Measurements from ENCODE around the gene EBLN1. TPM values are rescaled to one million over a fixed set of nuclear protein-coding genes. Genes with fewer than 3 reads are reported as not detected.

EBLN1 gene
- total RNA-seq, 1 donor from 2014 or later = not detected

DNA sequence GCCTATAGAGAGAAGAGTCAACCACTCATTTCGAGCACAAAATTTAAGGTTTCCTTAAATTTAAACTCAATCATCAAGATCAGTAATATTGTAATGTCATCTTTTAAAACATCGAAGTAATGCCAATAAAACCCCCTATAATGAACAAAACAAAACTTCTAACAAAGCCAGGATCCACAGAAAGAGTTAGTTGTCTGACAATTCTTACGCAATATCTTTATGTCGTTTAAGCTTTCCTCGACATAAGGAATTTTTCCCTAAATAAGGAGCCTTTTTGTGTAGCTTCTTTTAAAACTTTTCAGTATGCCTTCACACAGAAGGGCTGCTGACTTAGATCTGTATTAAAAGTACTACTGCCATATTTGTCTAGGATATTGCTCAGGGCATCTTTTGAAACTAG lies 7.5 kb downstream of the EBLN1 start:
- H3K36me3 Mint-ChIP-seq = no peaks in the 10 kb centered on the region
- no peak overlapping the region for H3K4me3 Mint-ChIP-seq
- DNase-seq (ENCODE audit: low spot score in 2 of 2, unreplicated experiment in 2 of 2) = no peak
- TF ChIP-seq, protein P1, sequence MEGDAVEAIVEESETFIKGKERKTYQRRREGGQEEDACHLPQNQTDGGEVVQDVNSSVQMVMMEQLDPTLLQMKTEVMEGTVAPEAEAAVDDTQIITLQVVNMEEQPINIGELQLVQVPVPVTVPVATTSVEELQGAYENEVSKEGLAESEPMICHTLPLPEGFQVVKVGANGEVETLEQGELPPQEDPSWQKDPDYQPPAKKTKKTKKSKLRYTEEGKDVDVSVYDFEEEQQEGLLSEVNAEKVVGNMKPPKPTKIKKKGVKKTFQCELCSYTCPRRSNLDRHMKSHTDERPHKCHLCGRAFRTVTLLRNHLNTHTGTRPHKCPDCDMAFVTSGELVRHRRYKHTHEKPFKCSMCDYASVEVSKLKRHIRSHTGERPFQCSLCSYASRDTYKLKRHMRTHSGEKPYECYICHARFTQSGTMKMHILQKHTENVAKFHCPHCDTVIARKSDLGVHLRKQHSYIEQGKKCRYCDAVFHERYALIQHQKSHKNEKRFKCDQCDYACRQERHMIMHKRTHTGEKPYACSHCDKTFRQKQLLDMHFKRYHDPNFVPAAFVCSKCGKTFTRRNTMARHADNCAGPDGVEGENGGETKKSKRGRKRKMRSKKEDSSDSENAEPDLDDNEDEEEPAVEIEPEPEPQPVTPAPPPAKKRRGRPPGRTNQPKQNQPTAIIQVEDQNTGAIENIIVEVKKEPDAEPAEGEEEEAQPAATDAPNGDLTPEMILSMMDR (IDR thresholded peaks at IDR 0.05; ENCODE audit: unreplicated experiment) = no peak
- H3K4me1 Mint-ChIP-seq = no peaks in the 10 kb centered on the region
- H3K27me3 Mint-ChIP-seq (ENCODE audit: low read depth) = no peaks in the 10 kb centered on the region
- no peaks in the 10 kb centered on the region for H3K9me3 Mint-ChIP-seq
- H3K27ac Mint-ChIP-seq = no peak overlapping the region

DNA sequence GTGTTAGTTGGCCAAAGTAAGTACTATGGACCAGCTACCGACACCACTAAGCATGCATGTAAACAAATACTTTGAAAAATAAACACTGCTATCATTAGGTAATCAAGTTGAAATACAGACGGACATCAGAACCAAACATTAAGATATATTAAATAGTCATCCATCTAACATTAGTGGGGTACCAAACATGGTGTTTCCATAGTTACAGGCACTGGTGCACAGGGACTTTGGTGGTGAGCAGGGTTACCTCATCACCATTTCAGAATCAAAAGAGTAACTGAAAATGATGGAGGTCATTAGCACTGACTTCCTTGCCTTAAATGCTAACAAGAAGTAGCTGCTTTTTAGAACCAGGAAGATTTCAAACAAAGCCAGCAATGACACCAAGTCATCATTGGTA lies 23.9 kb downstream of the EBLN1 start:
- H3K4me3 Mint-ChIP-seq = no peak overlapping the region

DNA sequence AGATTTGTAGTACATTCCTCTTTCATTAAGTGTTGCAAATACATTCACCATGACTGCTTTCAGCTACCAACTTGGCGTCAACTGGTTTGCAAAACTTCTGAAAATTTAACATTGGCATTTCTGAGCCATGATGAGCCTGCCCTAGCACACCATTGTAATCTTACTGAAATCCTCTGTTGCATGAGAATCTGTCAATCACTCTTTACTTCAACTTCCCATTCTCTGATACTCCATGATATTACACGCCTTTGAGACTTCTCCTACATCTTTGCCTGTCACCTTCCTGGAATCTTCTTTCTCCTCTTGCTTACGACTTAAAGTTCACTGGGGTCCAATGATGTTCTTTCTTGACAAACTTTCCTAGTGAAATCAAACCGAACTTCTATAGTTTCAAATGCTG lies 32.2 kb downstream of the EBLN1 start:
- H3K27ac Mint-ChIP-seq = no peak overlapping the region
- no peaks in the 10 kb centered on the region for H3K36me3 Mint-ChIP-seq
- peaks cover 14% of the 10 kb centered on the region for H3K4me1 Mint-ChIP-seq
- peaks cover 14% of the 10 kb centered on the region for H3K27me3 Mint-ChIP-seq (ENCODE audit: low read depth)
- DNase-seq (ENCODE audit: low spot score in 2 of 2, unreplicated experiment in 2 of 2) = no peak
- peaks cover 8% of the 10 kb centered on the region for H3K9me3 Mint-ChIP-seq
- H3K4me3 Mint-ChIP-seq = no peak overlapping the region
- TF ChIP-seq, protein P1 (IDR thresholded peaks at IDR 0.05; ENCODE audit: unreplicated experiment) = no peak

More for the DNA sequence above, 23.9 kb downstream of the EBLN1 start:
- H3K27ac Mint-ChIP-seq = no peak overlapping the region
- no peaks in the 10 kb centered on the region for H3K36me3 Mint-ChIP-seq
- no peak for DNase-seq (ENCODE audit: low spot score in 2 of 2, unreplicated experiment in 2 of 2)
- H3K27me3 Mint-ChIP-seq (ENCODE audit: low read depth) = peaks cover 4% of the 10 kb centered on the region
- TF ChIP-seq, protein P1 (IDR thresholded peaks at IDR 0.05; ENCODE audit: unreplicated experiment) = no peak
- H3K4me1 Mint-ChIP-seq = no peaks in the 10 kb centered on the region
- H3K9me3 Mint-ChIP-seq = peaks cover 6% of the 10 kb centered on the region

DNA sequence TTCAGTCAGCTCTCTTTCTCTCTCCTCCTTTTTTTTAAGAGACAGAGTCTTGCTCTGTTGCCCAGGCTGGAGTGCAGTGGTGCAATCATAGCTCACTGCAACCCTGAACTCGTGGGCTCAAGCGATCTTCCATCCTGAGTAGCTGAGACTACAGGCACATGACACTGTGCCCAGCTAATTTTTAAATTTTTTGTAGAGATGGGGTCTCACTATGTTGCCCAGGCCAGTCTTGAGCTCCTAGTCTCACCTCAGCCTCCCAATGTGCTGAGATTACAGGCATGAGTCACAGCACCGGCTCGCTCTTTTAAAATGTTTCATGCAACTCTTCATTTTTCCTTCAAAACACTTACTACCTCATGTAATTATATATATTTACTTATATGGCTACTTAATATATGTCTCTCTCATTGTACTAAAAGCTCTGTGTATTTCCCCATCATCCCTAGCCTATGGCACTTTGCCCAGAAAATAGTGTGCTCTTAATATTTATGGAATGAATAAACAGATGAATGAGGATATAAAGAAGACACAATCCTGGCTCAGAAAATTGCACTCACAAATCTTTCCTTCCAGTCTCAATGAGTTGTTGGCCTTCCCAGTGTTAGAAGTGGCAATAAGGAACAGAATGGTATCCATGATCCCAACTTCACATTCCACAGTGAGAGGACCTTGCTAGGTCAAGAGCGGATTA lies 33.9 kb downstream of the EBLN1 start:
- H3K4me1 Mint-ChIP-seq = peaks cover 14% of the 10 kb centered on the region
- H3K4me3 Mint-ChIP-seq = no peak overlapping the region
- TF ChIP-seq, protein P1 (IDR thresholded peaks at IDR 0.05; ENCODE audit: unreplicated experiment) = no peak
- no peak for DNase-seq (ENCODE audit: low spot score in 2 of 2, unreplicated experiment in 2 of 2)
- H3K27me3 Mint-ChIP-seq (ENCODE audit: low read depth) = peaks cover 14% of the 10 kb centered on the region
- peaks cover 3% of the 10 kb centered on the region for H3K36me3 Mint-ChIP-seq
- peaks cover 15% of the 10 kb centered on the region for H3K9me3 Mint-ChIP-seq
- H3K27ac Mint-ChIP-seq = peak overlapping the region; percentile 55

DNA sequence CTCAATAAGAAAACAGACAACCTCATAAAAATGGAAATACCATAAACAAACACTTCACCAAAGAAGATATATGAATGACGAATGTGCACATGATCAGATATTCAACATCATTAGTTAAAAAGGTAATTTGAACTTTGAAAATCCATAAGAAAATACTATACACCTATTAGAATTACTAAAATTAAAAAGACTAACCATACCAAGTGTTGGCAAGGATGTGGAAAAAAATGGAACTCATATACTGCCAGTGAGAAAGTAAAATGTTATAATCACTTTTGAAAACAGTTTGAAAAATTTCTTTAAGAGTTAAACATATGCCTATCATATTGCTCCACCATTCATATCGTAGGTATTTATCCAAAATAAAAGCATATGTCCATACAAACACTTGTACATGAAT lies 37.1 kb downstream of the EBLN1 start:
- peaks cover 3% of the 10 kb centered on the region for H3K36me3 Mint-ChIP-seq
- H3K4me1 Mint-ChIP-seq = peaks cover 10% of the 10 kb centered on the region
- H3K4me3 Mint-ChIP-seq = no peak overlapping the region
- H3K27ac Mint-ChIP-seq = no peak overlapping the region
- TF ChIP-seq, protein P1 (IDR thresholded peaks at IDR 0.05; ENCODE audit: unreplicated experiment) = no peak
- H3K27me3 Mint-ChIP-seq (ENCODE audit: low read depth) = peaks cover 10% of the 10 kb centered on the region
- H3K9me3 Mint-ChIP-seq = peaks cover 15% of the 10 kb centered on the region
- no peak for DNase-seq (ENCODE audit: low spot score in 2 of 2, unreplicated experiment in 2 of 2)
